Natural killer cell (primary cell): ENCODE data around the gene DCAF11. TPM values are rescaled to one million over a fixed set of nuclear protein-coding genes. Genes with fewer than 3 reads are reported as not detected.

Experiments
- ATAC-seq, 3 donors: fragments of 150-1000 bp in 2 of 3; fragments of 200-7000 bp in 1 of 3; cut with Tn5 transposase; 1 replicate in 1 of 3; 2 replicates in 2 of 3; pipeline ENCODE4 v1.10.0; 2021; ENCODE audit warnings: mild to moderate bottlenecking in 2 of 3, moderate library complexity in 2 of 3
- DNase-seq, 2 donors: peaks; one replicate each; pipeline versions ENCODE4 v3.0.0 to v3.0.0-alpha.2; 2013 to 2021; ENCODE audit warnings: mixed read lengths in 1 of 2
- H3K27ac ChIP-seq: one replicate; pipeline ENCODE4 v1.5.1; 2013; ENCODE audit warnings: mild to moderate bottlenecking, low read length
- H3K27me3 ChIP-seq: one replicate; pipeline ENCODE4 v1.6.1; 2013; ENCODE audit warnings: low read length; ENCODE audit not compliant: control insufficient read depth, insufficient read depth
- H3K36me3 ChIP-seq: one replicate; pipeline ENCODE4 v1.6.1; 2013; ENCODE audit warnings: low read length; ENCODE audit not compliant: control insufficient read depth, insufficient read depth
- H3K4me1 ChIP-seq: one replicate; pipeline ENCODE4 v1.6.1; 2013; ENCODE audit warnings: low read length; ENCODE audit not compliant: control insufficient read depth, insufficient read depth
- H3K4me3 ChIP-seq: one replicate; pipeline ENCODE4 v1.5.1; 2013; ENCODE audit warnings: low read length
- H3K9me3 ChIP-seq: one replicate; pipeline ENCODE4 v1.6.1; 2013; ENCODE audit warnings: low read length; ENCODE audit not compliant: control insufficient read depth, insufficient read depth
- H3K27ac Mint-ChIP-seq, 2 donors: one replicate each; pipeline ENCODE4 v1.8.0; 2022; ENCODE audit warnings: mild to moderate bottlenecking in 2 of 2, mixed read lengths in 2 of 2, moderate library complexity in 1 of 2
- H3K27me3 Mint-ChIP-seq, 2 donors: one replicate each; pipeline ENCODE4 v1.8.0; 2022; ENCODE audit warnings: low read depth in 2 of 2, mixed read lengths in 2 of 2
- H3K36me3 Mint-ChIP-seq: one replicate; pipeline ENCODE4 v1.8.0; 2022; ENCODE audit warnings: mixed read lengths
- H3K4me1 Mint-ChIP-seq, 2 donors: one replicate each; pipeline ENCODE4 v1.8.0; 2022; ENCODE audit warnings: mixed read lengths in 2 of 2
- H3K4me3 Mint-ChIP-seq: one replicate; pipeline ENCODE4 v1.8.0; 2022; ENCODE audit warnings: mild to moderate bottlenecking, moderate library complexity, mixed read lengths
- H3K9me3 Mint-ChIP-seq, 2 donors: one replicate each; pipeline ENCODE4 v1.8.0; 2022; ENCODE audit warnings: mixed read lengths in 2 of 2
- CTCF ChIP-seq: fragments of 200-600 bp; IDR thresholded peaks from one replicate; pipeline ENCODE4 v1.8.0; 2022; ENCODE audit warnings: antibody characterized with exemption
- WGBS: methylation state at CpG from one replicate; pipeline ENCODE4 v1.1.7; 2013; ENCODE audit warnings: missing lambda C conversion rate; ENCODE audit not compliant: insufficient coverage; 5-methylcytosine and 5-hydroxymethylcytosine counted together
- intact Hi-C: fragments of 100-400 bp; cut with micrococcal nuclease; formaldehyde crosslinking; loops from one replicate; pipeline ENCODE4 v1.14.2; 2022
- total RNA-seq, 4 donors: library from RNA; stranded (reverse); fragments of 120-200 nt in 1 of 4; gene quantifications; one replicate each; pipeline versions ENCODE4 v1.2.3 to v1.2.4, GENCODE V29; 2013 to 2022

The DCAF11 gene
- total RNA-seq, 3 donors from 2014 or later (not counting 1 experiment from before 2014, with no cell fraction given), result 77.5 to 99.3 (median 96.3) TPM

GRCh38 chr14:24074625-24075484, 39.7 kb upstream of the DCAF11 start:
- no peaks in the 10 kb centered on the region for H3K36me3 Mint-ChIP-seq
- ATAC-seq (no peak), DNase-seq (no peak)
- Histone ChIP-seq H3K27ac (no peak overlapping the region), H3K27me3 (no peaks in the 10 kb centered on the region), H3K36me3 (no peaks in the 10 kb centered on the region), H3K4me1 (peaks cover 4% of the 10 kb centered on the region), H3K9me3 (no peaks in the 10 kb centered on the region), H3K4me3 (no peak overlapping the region)
- intact Hi-C loops, result no loop called here
- no peak overlapping the region for H3K4me3 Mint-ChIP-seq
- H3K4me1 Mint-ChIP-seq, result no peaks in the 10 kb centered on the region
- H3K27ac Mint-ChIP-seq, result no peak overlapping the region
- no peak for TF ChIP-seq CTCF
- peaks cover 0 to 7% of the 10 kb centered on the region in 2 donors for H3K27me3 Mint-ChIP-seq
- no peaks in the 10 kb centered on the region for H3K9me3 Mint-ChIP-seq
- 85% methylated on average over 10 of the region's 11 CpGs for WGBS

DNA sequence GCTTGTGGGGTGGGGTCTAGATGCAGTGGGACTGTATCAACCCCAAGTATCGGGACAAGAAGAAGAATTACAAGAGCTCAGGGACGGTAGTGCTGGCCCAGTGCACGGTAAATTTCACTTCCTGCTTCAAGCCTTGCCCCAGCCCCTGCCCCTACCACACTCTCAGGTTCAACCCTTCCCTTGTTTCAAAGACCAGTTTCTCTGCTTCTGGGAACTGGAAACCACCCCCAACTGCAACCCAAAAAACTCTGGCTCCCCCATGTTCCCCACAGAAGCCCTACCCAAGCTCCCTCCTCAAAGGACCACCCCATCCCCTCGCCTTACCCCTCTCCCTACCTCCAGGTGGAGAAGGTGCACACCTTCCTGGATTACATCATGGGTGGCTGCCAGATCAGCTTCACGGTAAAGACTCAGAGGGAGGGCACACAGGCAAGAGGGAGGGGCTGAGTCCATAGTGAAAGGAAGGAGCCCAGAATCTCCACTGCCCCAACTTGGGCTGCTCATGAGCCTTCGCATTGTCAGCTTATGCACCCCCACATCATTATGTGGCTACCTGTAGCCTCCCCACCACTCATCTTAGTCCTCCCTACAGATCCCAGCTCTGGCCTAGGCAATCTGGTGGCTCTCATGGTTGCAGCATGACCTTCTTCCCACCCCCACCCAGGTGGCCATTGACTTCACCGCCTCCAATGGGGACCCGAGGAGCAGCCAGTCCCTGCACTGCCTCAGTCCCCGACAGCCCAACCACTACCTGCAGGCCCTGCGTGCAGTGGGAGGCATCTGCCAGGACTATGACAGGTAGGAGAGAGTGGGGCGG, 38.9 kb upstream of the DCAF11 start:
- Mint-ChIP-seq H3K27ac (no peak overlapping the region), H3K4me3 (no peak overlapping the region), H3K27me3 (peaks cover 0 to 5% of the 10 kb centered on the region in 2 donors), H3K36me3 (no peaks in the 10 kb centered on the region), H3K9me3 (no peaks in the 10 kb centered on the region), H3K4me1 (peaks cover 6 to 7% of the 10 kb centered on the region in 2 donors)
- peaks cover 9% of the 10 kb centered on the region for H3K4me1 ChIP-seq
- no peaks in the 10 kb centered on the region for H3K27me3 ChIP-seq
- no peak for TF ChIP-seq CTCF
- ATAC-seq, result no peak
- H3K27ac ChIP-seq, result no peak overlapping the region
- H3K36me3 ChIP-seq, result no peaks in the 10 kb centered on the region
- no peak for DNase-seq
- intact Hi-C loops, result no loop called here
- H3K9me3 ChIP-seq, result no peaks in the 10 kb centered on the region
- H3K4me3 ChIP-seq, result no peak overlapping the region
- WGBS, result 72% methylated on average over 11 of the region's 11 CpGs

DNA sequence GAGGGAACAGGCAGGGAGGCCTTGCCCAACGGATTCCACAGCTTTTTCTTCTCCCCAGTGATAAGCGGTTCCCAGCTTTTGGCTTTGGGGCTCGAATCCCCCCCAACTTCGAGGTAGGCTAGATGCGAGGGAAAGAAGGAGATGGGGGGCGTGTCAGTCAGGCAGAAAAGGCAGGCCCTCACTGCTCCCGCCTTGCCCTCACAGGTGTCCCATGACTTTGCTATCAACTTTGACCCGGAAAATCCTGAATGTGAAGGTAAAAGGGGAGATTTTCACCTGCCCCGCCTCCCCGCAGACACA, 38.3 kb upstream of the DCAF11 start:
- ATAC-seq, result no peak
- no peak overlapping the region for H3K4me3 Mint-ChIP-seq
- H3K9me3 Mint-ChIP-seq, result no peaks in the 10 kb centered on the region
- TF ChIP-seq CTCF, result no peak
- no peaks in the 10 kb centered on the region for H3K27me3 ChIP-seq
- DNase-seq, result no peak
- H3K9me3 ChIP-seq, result no peaks in the 10 kb centered on the region
- H3K4me3 ChIP-seq, result no peak overlapping the region
- 93% methylated on average over 9 of the region's 10 CpGs for WGBS
- H3K27ac Mint-ChIP-seq, result no peak overlapping the region
- no peaks in the 10 kb centered on the region for H3K27me3 Mint-ChIP-seq
- intact Hi-C loops, result no loop called here
- no peaks in the 10 kb centered on the region for H3K36me3 ChIP-seq
- no peak overlapping the region for H3K27ac ChIP-seq
- no peaks in the 10 kb centered on the region for H3K36me3 Mint-ChIP-seq
- H3K4me1 Mint-ChIP-seq, result peaks cover 8 to 10% of the 10 kb centered on the region in 2 donors
- peaks cover 13% of the 10 kb centered on the region for H3K4me1 ChIP-seq
